HepG2 (cell line): Measurements from ENCODE around the gene TP53TG5. TPM values are rescaled to one million over a fixed set of nuclear protein-coding genes. Genes with fewer than 3 reads are reported as not detected.

Experiments
- AGO2 ChIP-seq: fragments of 200-400 bp; formaldehyde crosslinking; optimal IDR thresholded peaks from 2 replicates; pipeline ENCODE3; 2017; ENCODE audit warnings: mild to moderate bottlenecking, low read depth, low read length, moderate library complexity
- KDM1A ChIP-seq: IDR thresholded peaks from 2 replicates; pipeline ENCODE4 v1.6.1; 2016; ENCODE audit warnings: missing compliant biosample characterization
- KDM4B ChIP-seq: sonication (generic); formaldehyde crosslinking; IDR thresholded peaks from 2 replicates; pipeline ENCODE4 v1.4.0; 2020; ENCODE audit warnings: missing genetic modification reagents
- POLR2A ChIP-seq, 2 experiments: IDR thresholded peaks; 2 replicates each; pipeline ENCODE4 v1.6.1; 2011; ENCODE audit warnings: low read depth in 2 of 2, low read length in 2 of 2, mild to moderate bottlenecking in 1 of 2, moderate library complexity in 1 of 2; ENCODE audit not compliant: insufficient read depth in 1 of 2
- XRCC5 ChIP-seq: fragments of 200-400 bp; formaldehyde crosslinking; optimal IDR thresholded peaks from 2 replicates; pipeline ENCODE3; 2017; ENCODE audit warnings: mild to moderate bottlenecking, low read length
- ZBTB26 ChIP-seq: IDR thresholded peaks from 2 replicates; pipeline ENCODE4 v1.6.1; 2016; ENCODE audit warnings: missing compliant biosample characterization, missing genetic modification reagents, borderline replicate concordance
- ZFP91 ChIP-seq: sonication (generic); formaldehyde crosslinking; IDR thresholded peaks from 2 replicates; pipeline ENCODE4 v1.9.0; 2022; ENCODE audit warnings: missing genetic modification reagents, mild to moderate bottlenecking, borderline replicate concordance
- ZNF644 ChIP-seq: IDR thresholded peaks from 2 replicates; pipeline ENCODE4 v1.6.1; 2016; ENCODE audit warnings: low read depth
- ZNF770 ChIP-seq: sonication (generic); formaldehyde crosslinking; IDR thresholded peaks from 2 replicates; pipeline ENCODE4 v1.5.0; 2020; ENCODE audit warnings: mild to moderate bottlenecking, missing genetic modification reagents
- ZNF850 ChIP-seq: sonication (generic); formaldehyde crosslinking; conservative IDR thresholded peaks from 2 replicates; pipeline ENCODE4 v1.9.0; 2021; ENCODE audit warnings: mild to moderate bottlenecking, missing genetic modification reagents
- polyA plus RNA-seq, 8 experiments: library from polyadenylated mRNA; depleted of rRNA in 3 of 8; stranded (reverse) in 7 of 8; unstranded in 1 of 8; fragments of >200 nt; fragmentation: Illumina TruSeq in 4 of 8; extraction: Trizol in 4 of 8; gene quantifications; 2 replicates each; pipeline versions ENCODE4 v1.2.1 to v1.2.3, GENCODE V29; 2011 to 2016; ENCODE audit warnings: low read depth in 4 of 8, missing spikeins in 1 of 8, mixed read lengths in 1 of 8; ENCODE audit not compliant: insufficient read depth in 1 of 8
- total RNA-seq, 5 experiments: library from RNA; depleted of rRNA; stranded (reverse); fragments of >200 nt; fragmentation: Illumina TruSeq; extraction: Trizol; gene quantifications; 2 replicates each; pipeline ENCODE4 v1.2.3, GENCODE V29; 2016; ENCODE audit warnings: low read depth in 1 of 5
- TF ChIP-seq, protein P1 (sequence below): sonication (generic); formaldehyde crosslinking; IDR thresholded peaks from 2 replicates; pipeline ENCODE4 v1.4.0; 2020; ENCODE audit warnings: missing genetic modification reagents
- TF ChIP-seq, protein P2 (sequence below): IDR thresholded peaks from 2 replicates; pipeline ENCODE4 v1.6.1; 2016; ENCODE audit warnings: mild to moderate bottlenecking
- TF ChIP-seq, protein P3 (sequence below): sonication (generic); formaldehyde crosslinking; IDR thresholded peaks from 2 replicates; pipeline ENCODE4 v1.9.0; 2021; ENCODE audit warnings: missing genetic modification reagents, mild to moderate bottlenecking, borderline replicate concordance
- TF ChIP-seq, protein P4 (sequence below): IDR thresholded peaks from 2 replicates; pipeline ENCODE4 v1.6.1; 2016

Gene TP53TG5
- total and polyA plus RNA-seq, 2 of the 13 experiments (the other 11 are each of a cell fraction or from before 2014, with no cell fraction given), result 0.11 TPM; not detected in 1

- TF ChIP-seq, protein P1, sequence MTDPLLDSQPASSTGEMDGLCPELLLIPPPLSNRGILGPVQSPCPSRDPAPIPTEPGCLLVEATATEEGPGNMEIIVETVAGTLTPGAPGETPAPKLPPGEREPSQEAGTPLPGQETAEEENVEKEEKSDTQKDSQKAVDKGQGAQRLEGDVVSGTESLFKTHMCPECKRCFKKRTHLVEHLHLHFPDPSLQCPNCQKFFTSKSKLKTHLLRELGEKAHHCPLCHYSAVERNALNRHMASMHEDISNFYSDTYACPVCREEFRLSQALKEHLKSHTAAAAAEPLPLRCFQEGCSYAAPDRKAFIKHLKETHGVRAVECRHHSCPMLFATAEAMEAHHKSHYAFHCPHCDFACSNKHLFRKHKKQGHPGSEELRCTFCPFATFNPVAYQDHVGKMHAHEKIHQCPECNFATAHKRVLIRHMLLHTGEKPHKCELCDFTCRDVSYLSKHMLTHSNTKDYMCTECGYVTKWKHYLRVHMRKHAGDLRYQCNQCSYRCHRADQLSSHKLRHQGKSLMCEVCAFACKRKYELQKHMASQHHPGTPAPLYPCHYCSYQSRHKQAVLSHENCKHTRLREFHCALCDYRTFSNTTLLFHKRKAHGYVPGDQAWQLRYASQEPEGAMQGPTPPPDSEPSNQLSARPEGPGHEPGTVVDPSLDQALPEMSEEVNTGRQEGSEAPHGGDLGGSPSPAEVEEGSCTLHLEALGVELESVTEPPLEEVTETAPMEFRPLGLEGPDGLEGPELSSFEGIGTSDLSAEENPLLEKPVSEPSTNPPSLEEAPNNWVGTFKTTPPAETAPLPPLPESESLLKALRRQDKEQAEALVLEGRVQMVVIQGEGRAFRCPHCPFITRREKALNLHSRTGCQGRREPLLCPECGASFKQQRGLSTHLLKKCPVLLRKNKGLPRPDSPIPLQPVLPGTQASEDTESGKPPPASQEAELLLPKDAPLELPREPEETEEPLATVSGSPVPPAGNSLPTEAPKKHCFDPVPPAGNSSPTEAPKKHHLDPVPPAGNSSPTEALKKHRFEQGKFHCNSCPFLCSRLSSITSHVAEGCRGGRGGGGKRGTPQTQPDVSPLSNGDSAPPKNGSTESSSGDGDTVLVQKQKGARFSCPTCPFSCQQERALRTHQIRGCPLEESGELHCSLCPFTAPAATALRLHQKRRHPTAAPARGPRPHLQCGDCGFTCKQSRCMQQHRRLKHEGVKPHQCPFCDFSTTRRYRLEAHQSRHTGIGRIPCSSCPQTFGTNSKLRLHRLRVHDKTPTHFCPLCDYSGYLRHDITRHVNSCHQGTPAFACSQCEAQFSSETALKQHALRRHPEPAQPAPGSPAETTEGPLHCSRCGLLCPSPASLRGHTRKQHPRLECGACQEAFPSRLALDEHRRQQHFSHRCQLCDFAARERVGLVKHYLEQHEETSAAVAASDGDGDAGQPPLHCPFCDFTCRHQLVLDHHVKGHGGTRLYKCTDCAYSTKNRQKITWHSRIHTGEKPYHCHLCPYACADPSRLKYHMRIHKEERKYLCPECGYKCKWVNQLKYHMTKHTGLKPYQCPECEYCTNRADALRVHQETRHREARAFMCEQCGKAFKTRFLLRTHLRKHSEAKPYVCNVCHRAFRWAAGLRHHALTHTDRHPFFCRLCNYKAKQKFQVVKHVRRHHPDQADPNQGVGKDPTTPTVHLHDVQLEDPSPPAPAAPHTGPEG, result 0 out of 2 replicates have a peak, but pooled peaks have one; percentile 44
- no peak for TF ChIP-seq XRCC5
- TF ChIP-seq ZNF770, result no peak
- TF ChIP-seq ZBTB26 (CRISPR knock-in tag), result no peak
- TF ChIP-seq ZNF644 (CRISPR knock-in tag), result no peak
- TF ChIP-seq POLR2A (IDR thresholded peaks at IDR 0.05; ENCODE audit: insufficient read depth in 1 of 2, low read depth in 2 of 2, low read length in 2 of 2), result no peak
- TF ChIP-seq, protein P2, sequence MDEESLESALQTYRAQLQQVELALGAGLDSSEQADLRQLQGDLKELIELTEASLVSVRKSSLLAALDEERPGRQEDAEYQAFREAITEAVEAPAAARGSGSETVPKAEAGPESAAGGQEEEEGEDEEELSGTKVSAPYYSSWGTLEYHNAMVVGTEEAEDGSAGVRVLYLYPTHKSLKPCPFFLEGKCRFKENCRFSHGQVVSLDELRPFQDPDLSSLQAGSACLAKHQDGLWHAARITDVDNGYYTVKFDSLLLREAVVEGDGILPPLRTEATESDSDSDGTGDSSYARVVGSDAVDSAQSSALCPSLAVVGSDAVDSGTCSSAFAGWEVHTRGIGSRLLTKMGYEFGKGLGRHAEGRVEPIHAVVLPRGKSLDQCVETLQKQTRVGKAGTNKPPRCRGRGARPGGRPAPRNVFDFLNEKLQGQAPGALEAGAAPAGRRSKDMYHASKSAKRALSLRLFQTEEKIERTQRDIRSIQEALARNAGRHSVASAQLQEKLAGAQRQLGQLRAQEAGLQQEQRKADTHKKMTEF (CRISPR knock-in tag), result peak; percentile 50; the same call in 1 of the 2 replicates
- peak; percentile 49; the same call in 1 of the 2 replicates for TF ChIP-seq ZFP91 (CRISPR knock-in tag)
- TF ChIP-seq KDM4B (CRISPR knock-in tag), result peak; percentile 85; the same call in 1 of the 2 replicates
- no peak for TF ChIP-seq AGO2
- TF ChIP-seq, protein P3, sequence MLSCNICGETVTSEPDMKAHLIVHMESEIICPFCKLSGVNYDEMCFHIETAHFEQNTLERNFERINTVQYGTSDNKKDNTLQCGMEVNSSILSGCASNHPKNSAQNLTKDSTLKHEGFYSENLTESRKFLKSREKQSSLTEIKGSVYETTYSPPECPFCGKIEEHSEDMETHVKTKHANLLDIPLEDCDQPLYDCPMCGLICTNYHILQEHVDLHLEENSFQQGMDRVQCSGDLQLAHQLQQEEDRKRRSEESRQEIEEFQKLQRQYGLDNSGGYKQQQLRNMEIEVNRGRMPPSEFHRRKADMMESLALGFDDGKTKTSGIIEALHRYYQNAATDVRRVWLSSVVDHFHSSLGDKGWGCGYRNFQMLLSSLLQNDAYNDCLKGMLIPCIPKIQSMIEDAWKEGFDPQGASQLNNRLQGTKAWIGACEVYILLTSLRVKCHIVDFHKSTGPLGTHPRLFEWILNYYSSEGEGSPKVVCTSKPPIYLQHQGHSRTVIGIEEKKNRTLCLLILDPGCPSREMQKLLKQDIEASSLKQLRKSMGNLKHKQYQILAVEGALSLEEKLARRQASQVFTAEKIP (CRISPR knock-in tag), result no peak
- no peak for TF ChIP-seq KDM1A (CRISPR knock-in tag)
- TF ChIP-seq ZNF850 (CRISPR knock-in tag), result no peak
- TF ChIP-seq, protein P4, sequence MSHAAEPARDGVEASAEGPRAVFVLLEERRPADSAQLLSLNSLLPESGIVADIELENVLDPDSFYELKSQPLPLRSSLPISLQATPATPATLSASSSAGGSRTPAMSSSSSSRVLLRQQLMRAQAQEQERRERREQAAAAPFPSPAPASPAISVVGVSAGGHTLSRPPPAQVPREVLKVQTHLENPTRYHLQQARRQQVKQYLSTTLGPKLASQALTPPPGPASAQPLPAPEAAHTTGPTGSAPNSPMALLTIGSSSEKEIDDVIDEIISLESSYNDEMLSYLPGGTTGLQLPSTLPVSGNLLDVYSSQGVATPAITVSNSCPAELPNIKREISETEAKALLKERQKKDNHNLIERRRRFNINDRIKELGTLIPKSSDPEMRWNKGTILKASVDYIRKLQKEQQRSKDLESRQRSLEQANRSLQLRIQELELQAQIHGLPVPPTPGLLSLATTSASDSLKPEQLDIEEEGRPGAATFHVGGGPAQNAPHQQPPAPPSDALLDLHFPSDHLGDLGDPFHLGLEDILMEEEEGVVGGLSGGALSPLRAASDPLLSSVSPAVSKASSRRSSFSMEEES (CRISPR knock-in tag), result peak; percentile 97
Observed at GRCh38 chr20:45322952-45323383, 55.2 kb downstream of the TP53TG5 start (continued).
